H1 (cell line): Measurements from ENCODE around the gene SH3BP5.

Experiments used
- ATF3 ChIP-seq: IDR thresholded peaks from 2 replicates; pipeline ENCODE4 v1.6.1; 2011; ENCODE audit warnings: low read depth, mild to moderate bottlenecking, low read length; ENCODE audit not compliant: insufficient read depth
- CTCF ChIP-seq, 3 experiments: IDR thresholded peaks; 1 replicate in 2 of 3; 2 replicates in 1 of 3; pipeline versions ENCODE4 v1.5.1 to v1.6.1; 2011; ENCODE audit warnings: low read length in 3 of 3, mild to moderate bottlenecking in 3 of 3, inconsistent platforms in 2 of 3, low read depth in 1 of 3, moderate library complexity in 1 of 3; ENCODE audit not compliant: insufficient read depth in 1 of 3; ENCODE audit errors: control extremely low read depth in 1 of 3
- EZH2 ChIP-seq: fragments of 200-600 bp; sonication (generic); IDR thresholded peaks from 2 replicates; pipeline ENCODE4 v1.7.1; 2012; ENCODE audit warnings: low read depth, mild to moderate bottlenecking, moderate library complexity, low read length, inconsistent platforms; ENCODE audit not compliant: severe bottlenecking
- HDAC2 ChIP-seq, 2 experiments: fragments of 300-600 bp in 1 of 2; sonication (generic) in 1 of 2; IDR thresholded peaks; 2 replicates each; pipeline ENCODE4 v1.6.1; 2011 to 2012; ENCODE audit warnings: low read depth in 2 of 2, low read length in 2 of 2, mild to moderate bottlenecking in 2 of 2, moderate library complexity in 2 of 2, borderline replicate concordance in 1 of 2, inconsistent platforms in 1 of 2
- POLR2A ChIP-seq, 2 experiments: IDR thresholded peaks; 1 replicate in 1 of 2; 2 replicates in 1 of 2; pipeline ENCODE4 v1.6.1; 2011; ENCODE audit warnings: low read depth in 2 of 2, low read length in 2 of 2, mild to moderate bottlenecking in 2 of 2; ENCODE audit errors: control extremely low read depth in 1 of 2
- RAD21 ChIP-seq, 2 experiments: IDR thresholded peaks in 1 of 2; conservative IDR thresholded peaks in 1 of 2; 2 replicates each; pipeline ENCODE4 v1.6.1; 2011; ENCODE audit warnings: low read depth in 2 of 2, low read length in 2 of 2, improper control_type of control experiment in 1 of 2, inconsistent platforms in 1 of 2, mild to moderate bottlenecking in 1 of 2, moderate library complexity in 1 of 2
- SIN3A ChIP-seq, 2 experiments: IDR thresholded peaks in 1 of 2; conservative IDR thresholded peaks in 1 of 2; 2 replicates each; pipeline ENCODE4 v1.6.1; 2011 to 2012; ENCODE audit warnings: low read length in 2 of 2, improper control_type of control experiment in 1 of 2, low read depth in 1 of 2, mild to moderate bottlenecking in 1 of 2
- TAF7 ChIP-seq: optimal IDR thresholded peaks from 2 replicates; pipeline ENCODE3; 2011; ENCODE audit warnings: low read depth, mild to moderate bottlenecking, inconsistent platforms, low read length, moderate library complexity, borderline replicate concordance

- TF ChIP-seq CTCF (IDR thresholded peaks at IDR 0.05; ENCODE audit: control extremely low read depth in 1 of 3, insufficient read depth in 1 of 3, low read depth in 1 of 3, low read length in 3 of 3), result no peak
- no peak for TF ChIP-seq ATF3
- TF ChIP-seq POLR2A (IDR thresholded peaks at IDR 0.05; ENCODE audit: control extremely low read depth in 1 of 2, low read depth in 2 of 2, low read length in 2 of 2), result no peak
- no peak for TF ChIP-seq HDAC2 (IDR thresholded peaks at IDR 0.05; ENCODE audit: borderline replicate concordance in 1 of 2, low read depth in 2 of 2, low read length in 2 of 2)
- TF ChIP-seq SIN3A (conservative IDR thresholded peaks at IDR 0.05 in 1 of 2, IDR thresholded peaks at IDR 0.05 in 1 of 2; ENCODE audit: low read depth in 1 of 2, low read length in 2 of 2), result no peak
- TF ChIP-seq EZH2, result no peak
- TF ChIP-seq RAD21 (IDR thresholded peaks at IDR 0.05 in 1 of 2, conservative IDR thresholded peaks at IDR 0.05 in 1 of 2; ENCODE audit: low read depth in 2 of 2, low read length in 2 of 2), result no peak
- TF ChIP-seq TAF7, result no peak
These were observed 24.8 kb downstream of the SH3BP5 start for GRCh38 chr3:15307580-15307979.
